Gastroesophageal sphincter (tissue), 4 donors: ENCODE results near the gene EVPLL. TPM values are rescaled to one million over a fixed set of nuclear protein-coding genes. Genes with fewer than 3 reads are reported as not detected.
"Not testable (repeated sequence)": the region's sequence is repeated elsewhere in the genome, so short reads cannot be mapped to it uniquely, and the experiment has no call there.

Source experiments
- ATAC-seq: fragments of 150-250 bp; one replicate; pipeline ENCODE4 v1.9.1; 2016; ENCODE audit warnings: mild to moderate bottlenecking, moderate library complexity
- H3K27ac ChIP-seq, 4 donors: fragments of 200-600 bp; sonication (generic) in 3 of 4; 1 replicate in 3 of 4; 2 replicates in 1 of 4; pipeline ENCODE4 v1.5.1; 2016 to 2019
- H3K27me3 ChIP-seq: fragments of 200-600 bp; sonication (generic); one replicate; pipeline ENCODE4 v1.5.1; 2019
- H3K36me3 ChIP-seq, 2 donors: fragments of 200-600 bp; sonication (generic); one replicate each; pipeline ENCODE4 v1.5.1; 2019; ENCODE audit warnings: control low read depth in 1 of 2
- H3K4me1 ChIP-seq, 3 donors: fragments of 200-600 bp; sonication (generic); 1 replicate in 2 of 3; 2 replicates in 1 of 3; pipeline ENCODE4 v1.5.1; 2016 to 2019; ENCODE audit warnings: control low read depth in 2 of 3
- H3K4me3 ChIP-seq, 2 donors: fragments of 200-600 bp; sonication (generic); one replicate each; pipeline ENCODE4 v1.5.1; 2019; ENCODE audit warnings: mild to moderate bottlenecking in 1 of 2, moderate library complexity in 1 of 2
- H3K9me3 ChIP-seq, 3 donors: fragments of 200-600 bp; sonication (generic); one replicate each; pipeline ENCODE4 v1.5.1; 2017 to 2019; ENCODE audit warnings: control low read depth in 2 of 3
- CTCF ChIP-seq, 4 experiments: fragments of 200-600 bp in 2 of 4; fragments of 450-650 bp in 2 of 4; sonication (generic) in 1 of 4; IDR thresholded peaks; one replicate each; pipeline ENCODE4 v1.5.1; 2017 to 2019; ENCODE audit warnings: antibody characterized with exemption in 4 of 4, mild to moderate bottlenecking in 2 of 4, moderate library complexity in 2 of 4
- EP300 ChIP-seq: sonication (generic); formaldehyde crosslinking; IDR thresholded peaks from one replicate; pipeline ENCODE4 v1.6.1; 2017; ENCODE audit warnings: antibody characterized with exemption, mild to moderate bottlenecking
- POLR2A ChIP-seq, 2 donors: fragments of 450-650 bp; IDR thresholded peaks; one replicate each; pipeline ENCODE4 v1.6.1; 2017; ENCODE audit warnings: antibody characterized with exemption in 2 of 2, mild to moderate bottlenecking in 2 of 2, moderate library complexity in 1 of 2
- POLR2AphosphoS5 ChIP-seq: sonication (generic); formaldehyde crosslinking; IDR thresholded peaks from one replicate; pipeline ENCODE4 v1.6.1; 2017; ENCODE audit warnings: antibody characterized with exemption
- WGBS, 2 donors: methylation state at CpG; one replicate each; pipeline ENCODE4 v1.1.5; 2018; ENCODE audit warnings: low coverage in 1 of 2; 5-methylcytosine and 5-hydroxymethylcytosine counted together
- total RNA-seq, 4 donors: library from RNA; depleted of rRNA; stranded (reverse); fragments of >200 nt; gene quantifications; one replicate each; pipeline ENCODE4 v1.1.0, GENCODE V29; 2016

EVPLL gene
- total RNA-seq: not detected

- 60 to 100% methylated on average over 1 of the region's 20 CpGs for WGBS, 2 donors
- Histone ChIP-seq H3K36me3 (no peaks in the 10 kb centered on the region), H3K4me3 (no peak within 1 kb of the TSS), H3K27me3 (peaks cover 37% of the 10 kb centered on the region), H3K9me3 (no peaks in the 10 kb centered on the region), H3K4me1 (no peaks in the 10 kb centered on the region), H3K27ac (no peak within 1 kb of the TSS)
- no peak for TF ChIP-seq EP300
- TF ChIP-seq CTCF (IDR thresholded peaks at IDR 0.05): no peak
- no peak for TF ChIP-seq POLR2AphosphoS5
- no peak for TF ChIP-seq POLR2A (IDR thresholded peaks at IDR 0.05)
- ATAC-seq: peak; percentile 31
Observed at GRCh38 chr17:18377437-18378204, at the start of gene EVPLL. EVPLL (plus strand) TSS chr17:18377778; CDS start chr17:18380938, 3,160 bp downstream.

- 60 to 72% methylated on average over 1 to 4 of the region's 9 CpGs for WGBS, 2 donors
- Histone ChIP-seq H3K4me1 (peaks cover 0 to 4% (median 0%) of the 10 kb centered on the region in 3 donors), H3K27ac (no peak overlapping the region), H3K36me3 (peaks cover 0 to 100% of the 10 kb centered on the region in 2 donors), H3K27me3 (no peaks in the 10 kb centered on the region), H3K4me3 (no peak overlapping the region), H3K9me3 (no peaks in the 10 kb centered on the region)
- ATAC-seq: no peak
- TF ChIP-seq CTCF (IDR thresholded peaks at IDR 0.05) (no peak), POLR2AphosphoS5 (no peak), EP300 (no peak), POLR2A (IDR thresholded peaks at IDR 0.05) (no peak)
Observed at GRCh38 chr17:18328643-18329204, 48.9 kb upstream of the EVPLL start.

GRCh38 chr17:18331879-18332278 is 45.7 kb upstream of the EVPLL start:
- H3K27me3 ChIP-seq: no peaks in the 10 kb centered on the region
- H3K4me1 ChIP-seq: no peaks in the 10 kb centered on the region
- no peak for ATAC-seq
- H3K9me3 ChIP-seq: no peaks in the 10 kb centered on the region
- 86 to 91% methylated on average over 6 to 7 of the region's 9 CpGs for WGBS, 2 donors
- TF ChIP-seq POLR2AphosphoS5: no peak
- no peak for TF ChIP-seq EP300
- no peak for TF ChIP-seq POLR2A (IDR thresholded peaks at IDR 0.05)
- no peak for TF ChIP-seq CTCF (IDR thresholded peaks at IDR 0.05)
- no peak overlapping the region for H3K27ac ChIP-seq
- no peak overlapping the region for H3K4me3 ChIP-seq
- H3K36me3 ChIP-seq: peaks cover 0 to 100% of the 10 kb centered on the region in 2 donors

GRCh38 chr17:18332909-18333489 is 44.6 kb upstream of the EVPLL start:
- no peak for TF ChIP-seq POLR2AphosphoS5
- no peak for TF ChIP-seq CTCF (IDR thresholded peaks at IDR 0.05)
- TF ChIP-seq EP300: no peak
- no peak for TF ChIP-seq POLR2A (IDR thresholded peaks at IDR 0.05)
- peaks cover 0 to 97% of the 10 kb centered on the region in 2 donors for H3K36me3 ChIP-seq
- WGBS, 2 donors: 80 to 95% methylated on average over 1 of the region's 4 CpGs

GRCh38 chr17:18338158-18338557 is 39.4 kb upstream of the EVPLL start:
- not testable (repeated sequence) for H3K27ac ChIP-seq, H3K4me1 ChIP-seq, H3K4me3 ChIP-seq, H3K27me3 ChIP-seq, ATAC-seq, H3K9me3 ChIP-seq
- no CpG with 5 or more reads among the region's 25 CpGs for WGBS, 2 donors
- peaks cover 0 to 95% of the 10 kb centered on the region in 2 donors for H3K36me3 ChIP-seq

More at GRCh38 chr17:18332909-18333489, 44.6 kb upstream of the EVPLL start:
- Histone ChIP-seq H3K4me3 (no peak overlapping the region), H3K27ac (no peak overlapping the region), H3K4me1 (no peaks in the 10 kb centered on the region), H3K9me3 (no peaks in the 10 kb centered on the region), H3K27me3 (no peaks in the 10 kb centered on the region)
- no peak for ATAC-seq
